Caco-2 (cell line): ENCODE data around the gene TPO. TPM values are rescaled to one million over a fixed set of nuclear protein-coding genes. Genes with fewer than 3 reads are reported as not detected.

Experiments used
- BruUV-seq: library from RNA; stranded (reverse); fragments of 400-500 nt; replicated peaks from 2 replicates; lab custom pipeline; 2021; lab: Mats Ljungman, UMichigan
- CTCF ChIA-PET: fragments of 300-600 bp; sonication (Branson Sonifier 250); formaldehyde crosslinking; loops from one replicate; lab custom pipeline; 2022; ENCODE audit warnings: antibody characterized with exemption; lab: Charles Lee
- POLR2A ChIA-PET: fragments of 300-600 bp; sonication (Branson Sonifier 250); formaldehyde crosslinking; loops from one replicate; lab custom pipeline; 2022; ENCODE audit warnings: antibody characterized with exemption; lab: Charles Lee
- DNase-seq, 2 experiments: peaks; one replicate each; pipeline versions ENCODE4 v3.0.0 to v3.0.0-alpha.2; 2020 to 2022
- H3K27me3 ChIP-seq: replicated peaks from 2 replicates; pipeline ENCODE4 v1.6.0; 2011; ENCODE audit warnings: low read length; ENCODE audit not compliant: control insufficient read depth, insufficient read depth
- H3K36me3 ChIP-seq: 2 replicates; pipeline ENCODE4 v1.5.1; 2011; ENCODE audit warnings: low read length; ENCODE audit not compliant: control insufficient read depth, insufficient read depth
- H3K4me1 ChIP-seq: fragments of 250-450 bp; sonication (Bioruptor Pico); 2 replicates; pipeline ENCODE4 v1.5.1; 2020; ENCODE audit warnings: mild to moderate bottlenecking
- H3K4me3 ChIP-seq: 2 replicates; pipeline ENCODE4 v1.5.1; 2011; ENCODE audit warnings: low read depth, mild to moderate bottlenecking, control low read depth, low read length
- H3K9me3 ChIP-seq: fragments of 250-450 bp; sonication (Bioruptor Pico); 2 replicates; pipeline ENCODE4 v1.5.1; 2020; ENCODE audit warnings: mild to moderate bottlenecking, moderate library complexity
- H3K27ac Mint-ChIP-seq: one replicate; pipeline ENCODE4 v1.8.0; 2022; ENCODE audit warnings: mixed read lengths; ENCODE audit not compliant: unreplicated experiment
- H3K27me3 Mint-ChIP-seq: one replicate; pipeline ENCODE4 v1.8.0; 2022; ENCODE audit warnings: mixed read lengths; ENCODE audit not compliant: insufficient read depth, unreplicated experiment
- H3K36me3 Mint-ChIP-seq: one replicate; pipeline ENCODE4 v1.8.0; 2022; ENCODE audit warnings: mild to moderate bottlenecking, mixed read lengths; ENCODE audit not compliant: insufficient read depth, unreplicated experiment
- H3K4me1 Mint-ChIP-seq: one replicate; pipeline ENCODE4 v1.8.0; 2022; ENCODE audit warnings: low read depth, mixed read lengths; ENCODE audit not compliant: unreplicated experiment
- H3K4me3 Mint-ChIP-seq: one replicate; pipeline ENCODE4 v1.8.0; 2022; ENCODE audit warnings: mild to moderate bottlenecking, moderate library complexity, mixed read lengths; ENCODE audit not compliant: unreplicated experiment
- H3K9me3 Mint-ChIP-seq: one replicate; pipeline ENCODE4 v1.8.0; 2022; ENCODE audit warnings: mixed read lengths; ENCODE audit not compliant: unreplicated experiment
- intact Hi-C: fragments of 100-400 bp; cut with micrococcal nuclease; formaldehyde crosslinking; loops from one replicate; pipeline ENCODE4 v1.10.0; 2022; ENCODE audit not compliant: unreplicated experiment
- total RNA-seq: library from RNA; stranded (reverse); gene quantifications from 2 replicates; pipeline ENCODE4 v1.2.3, GENCODE V29; 2022
- TF ChIP-seq, protein P1 (sequence below), 2 experiments: fragments of 200-600 bp in 1 of 2; IDR thresholded peaks; 1 replicate in 1 of 2; 2 replicates in 1 of 2; pipeline versions ENCODE4 v1.5.1 to v1.8.0; 2011 to 2022; ENCODE audit warnings: antibody characterized with exemption in 1 of 2, control low read depth in 1 of 2, inconsistent platforms in 1 of 2, low read depth in 1 of 2, low read length in 1 of 2, mild to moderate bottlenecking in 1 of 2, moderate library complexity in 1 of 2; ENCODE audit not compliant: insufficient read depth in 1 of 2, severe bottlenecking in 1 of 2, unreplicated experiment in 1 of 2

Gene TPO
- total RNA-seq, 1 experiment from 2014 or later, result not detected

DNA sequence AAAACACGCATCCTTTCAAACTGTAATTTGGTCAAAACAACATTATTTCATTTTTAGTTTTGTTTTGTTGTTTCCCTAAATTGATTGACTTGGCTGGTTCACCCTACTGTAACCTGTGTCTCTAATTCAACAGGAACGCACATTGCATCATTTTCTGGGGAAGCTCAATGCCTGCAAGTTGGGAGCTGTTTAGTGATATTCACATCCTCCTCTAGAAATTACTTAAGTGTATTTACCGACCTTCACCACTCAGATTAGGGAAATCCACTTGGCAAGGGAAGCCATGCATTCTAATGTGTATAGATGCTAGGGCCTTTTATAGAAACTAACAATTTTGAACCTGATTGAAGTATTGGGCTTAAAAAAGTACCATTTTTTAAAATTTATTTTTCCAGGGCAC, 7.3 kb upstream of the TPO start:
- Histone ChIP-seq H3K4me3 (no peak overlapping the region), H3K36me3 (no peaks in the 10 kb centered on the region), H3K4me1 (no peaks in the 10 kb centered on the region), H3K9me3 (no peaks in the 10 kb centered on the region), H3K27me3 (no peaks in the 10 kb centered on the region; the same call in 1 of the 2 replicates)
- no peak overlapping the region for H3K27ac Mint-ChIP-seq
- H3K9me3 Mint-ChIP-seq, result peaks cover 14% of the 10 kb centered on the region
- no peaks in the 10 kb centered on the region for H3K36me3 Mint-ChIP-seq
- CTCF ChIA-PET, result no interaction called here
- no peak for DNase-seq
- TF ChIP-seq, protein P1, sequence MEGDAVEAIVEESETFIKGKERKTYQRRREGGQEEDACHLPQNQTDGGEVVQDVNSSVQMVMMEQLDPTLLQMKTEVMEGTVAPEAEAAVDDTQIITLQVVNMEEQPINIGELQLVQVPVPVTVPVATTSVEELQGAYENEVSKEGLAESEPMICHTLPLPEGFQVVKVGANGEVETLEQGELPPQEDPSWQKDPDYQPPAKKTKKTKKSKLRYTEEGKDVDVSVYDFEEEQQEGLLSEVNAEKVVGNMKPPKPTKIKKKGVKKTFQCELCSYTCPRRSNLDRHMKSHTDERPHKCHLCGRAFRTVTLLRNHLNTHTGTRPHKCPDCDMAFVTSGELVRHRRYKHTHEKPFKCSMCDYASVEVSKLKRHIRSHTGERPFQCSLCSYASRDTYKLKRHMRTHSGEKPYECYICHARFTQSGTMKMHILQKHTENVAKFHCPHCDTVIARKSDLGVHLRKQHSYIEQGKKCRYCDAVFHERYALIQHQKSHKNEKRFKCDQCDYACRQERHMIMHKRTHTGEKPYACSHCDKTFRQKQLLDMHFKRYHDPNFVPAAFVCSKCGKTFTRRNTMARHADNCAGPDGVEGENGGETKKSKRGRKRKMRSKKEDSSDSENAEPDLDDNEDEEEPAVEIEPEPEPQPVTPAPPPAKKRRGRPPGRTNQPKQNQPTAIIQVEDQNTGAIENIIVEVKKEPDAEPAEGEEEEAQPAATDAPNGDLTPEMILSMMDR (IDR thresholded peaks at IDR 0.05; ENCODE audit: insufficient read depth in 1 of 2, low read depth in 1 of 2, low read length in 1 of 2, severe bottlenecking in 1 of 2, unreplicated experiment in 1 of 2), result no peak
- no peaks in the 10 kb centered on the region for H3K4me1 Mint-ChIP-seq
- H3K27me3 Mint-ChIP-seq, result peaks cover 26% of the 10 kb centered on the region
- H3K4me3 Mint-ChIP-seq, result no peak overlapping the region
- intact Hi-C loops, result no loop called here
- BruUV-seq, result no TSS peak
- POLR2A ChIA-PET, result no interaction called here

GRCh38 chr2:1406434-1406833, 6.8 kb upstream of the TPO start:
- Histone ChIP-seq H3K4me3 (no peak overlapping the region), H3K36me3 (no peaks in the 10 kb centered on the region), H3K27me3 (no peaks in the 10 kb centered on the region; the same call in 1 of the 2 replicates), H3K4me1 (no peaks in the 10 kb centered on the region), H3K9me3 (no peaks in the 10 kb centered on the region)
- ChIA-PET CTCF (no interaction called here), POLR2A (no interaction called here)
- intact Hi-C loops, result no loop called here
- peaks cover 14% of the 10 kb centered on the region for H3K9me3 Mint-ChIP-seq
- no peak for DNase-seq
- BruUV-seq, result no TSS peak
- TF ChIP-seq, protein P1 (IDR thresholded peaks at IDR 0.05; ENCODE audit: insufficient read depth in 1 of 2, low read depth in 1 of 2, low read length in 1 of 2, severe bottlenecking in 1 of 2, unreplicated experiment in 1 of 2), result no peak
- H3K4me3 Mint-ChIP-seq, result no peak overlapping the region
- no peaks in the 10 kb centered on the region for H3K36me3 Mint-ChIP-seq
- no peaks in the 10 kb centered on the region for H3K4me1 Mint-ChIP-seq
- peaks cover 25% of the 10 kb centered on the region for H3K27me3 Mint-ChIP-seq
- no peak overlapping the region for H3K27ac Mint-ChIP-seq

GRCh38 chr2:1407950-1408675, 5.2 kb upstream of the TPO start:
- no peak for DNase-seq
- no peaks in the 10 kb centered on the region; the same call in 1 of the 2 replicates for H3K27me3 ChIP-seq
- BruUV-seq, result no TSS peak
- Mint-ChIP-seq H3K4me3 (no peak overlapping the region), H3K27ac (no peak overlapping the region), H3K27me3 (peaks cover 30% of the 10 kb centered on the region), H3K4me1 (no peaks in the 10 kb centered on the region), H3K9me3 (peaks cover 14% of the 10 kb centered on the region), H3K36me3 (no peaks in the 10 kb centered on the region)
- intact Hi-C loops, result no loop called here
- no peaks in the 10 kb centered on the region for H3K9me3 ChIP-seq
- POLR2A ChIA-PET, result no interaction called here
- no peaks in the 10 kb centered on the region for H3K4me1 ChIP-seq
- CTCF ChIA-PET, result no interaction called here
- no peak overlapping the region for H3K4me3 ChIP-seq
- H3K36me3 ChIP-seq, result no peaks in the 10 kb centered on the region
- TF ChIP-seq, protein P1 (IDR thresholded peaks at IDR 0.05; ENCODE audit: insufficient read depth in 1 of 2, low read depth in 1 of 2, low read length in 1 of 2, severe bottlenecking in 1 of 2, unreplicated experiment in 1 of 2), result no peak
